Measurements from ENCODE around the gene ALOXE3.
A peak's percentile ranks its signal among the peaks of the same experiment; 100 is the strongest.

ALOXE3 gene

GRCh38 chr17:8117980-8118768 is at the start of gene ALOXE3:
Gene ALOXE3, minus strand, starts transcription at chr17:8118514. Its CDS starts 524 bp downstream, at chr17:8117990.
- no peak for DNase-seq (ENCODE audit: low spot score)

- no peak for DNase-seq (ENCODE audit: low spot score)
Observed at GRCh38 chr17:8167526-8167925, 49.2 kb upstream of the ALOXE3 start.

- DNase-seq (ENCODE audit: low spot score), result no peak
Observed at GRCh38 chr17:8166731-8167130, 48.4 kb upstream of the ALOXE3 start.

GRCh38 chr17:8164815-8165131 is 46.5 kb upstream of the ALOXE3 start:
- no peak for DNase-seq (ENCODE audit: low spot score)

DNA sequence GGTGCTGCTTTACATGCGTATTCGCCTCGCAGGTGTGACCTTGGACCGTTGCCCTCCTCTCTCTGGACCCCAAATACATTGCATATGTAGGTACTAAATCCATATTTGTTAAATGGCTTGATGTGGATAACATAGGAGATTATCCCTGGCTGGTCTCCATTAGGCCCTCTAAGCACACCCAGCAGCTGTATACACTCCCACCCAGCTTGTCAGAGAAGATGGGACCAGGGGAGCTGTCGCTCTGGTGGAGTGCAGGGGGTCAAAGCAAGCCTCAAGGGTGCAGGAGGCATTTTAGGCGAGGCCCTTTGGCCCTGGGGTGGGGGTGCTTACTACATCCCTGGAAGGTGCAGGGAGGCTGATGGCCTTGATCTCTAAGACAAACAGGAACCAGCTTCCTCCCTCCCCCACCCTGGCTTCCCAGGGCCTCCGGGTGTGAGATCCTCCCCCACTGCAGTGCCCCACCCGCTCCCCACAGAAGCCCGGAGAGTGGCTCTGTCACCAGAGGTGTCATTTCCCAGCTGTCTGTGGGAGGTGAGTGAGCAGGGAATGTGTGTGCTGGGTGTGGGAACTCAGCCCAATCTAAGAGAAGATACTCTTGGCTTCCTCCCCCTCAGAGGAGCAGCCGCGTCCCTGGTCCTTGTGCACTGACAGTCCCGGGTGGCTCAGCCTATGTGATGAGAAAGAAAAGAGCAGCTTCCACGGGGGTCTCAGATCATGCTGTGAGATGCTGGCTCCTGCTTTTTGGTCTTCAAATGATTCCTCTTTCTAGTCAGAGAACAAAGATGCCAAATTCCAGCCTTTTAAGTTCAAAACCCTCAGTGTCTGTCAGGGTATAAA is 45.9 kb upstream of the ALOXE3 start:
- DNase-seq (ENCODE audit: low spot score), result peak; percentile 61

DNA sequence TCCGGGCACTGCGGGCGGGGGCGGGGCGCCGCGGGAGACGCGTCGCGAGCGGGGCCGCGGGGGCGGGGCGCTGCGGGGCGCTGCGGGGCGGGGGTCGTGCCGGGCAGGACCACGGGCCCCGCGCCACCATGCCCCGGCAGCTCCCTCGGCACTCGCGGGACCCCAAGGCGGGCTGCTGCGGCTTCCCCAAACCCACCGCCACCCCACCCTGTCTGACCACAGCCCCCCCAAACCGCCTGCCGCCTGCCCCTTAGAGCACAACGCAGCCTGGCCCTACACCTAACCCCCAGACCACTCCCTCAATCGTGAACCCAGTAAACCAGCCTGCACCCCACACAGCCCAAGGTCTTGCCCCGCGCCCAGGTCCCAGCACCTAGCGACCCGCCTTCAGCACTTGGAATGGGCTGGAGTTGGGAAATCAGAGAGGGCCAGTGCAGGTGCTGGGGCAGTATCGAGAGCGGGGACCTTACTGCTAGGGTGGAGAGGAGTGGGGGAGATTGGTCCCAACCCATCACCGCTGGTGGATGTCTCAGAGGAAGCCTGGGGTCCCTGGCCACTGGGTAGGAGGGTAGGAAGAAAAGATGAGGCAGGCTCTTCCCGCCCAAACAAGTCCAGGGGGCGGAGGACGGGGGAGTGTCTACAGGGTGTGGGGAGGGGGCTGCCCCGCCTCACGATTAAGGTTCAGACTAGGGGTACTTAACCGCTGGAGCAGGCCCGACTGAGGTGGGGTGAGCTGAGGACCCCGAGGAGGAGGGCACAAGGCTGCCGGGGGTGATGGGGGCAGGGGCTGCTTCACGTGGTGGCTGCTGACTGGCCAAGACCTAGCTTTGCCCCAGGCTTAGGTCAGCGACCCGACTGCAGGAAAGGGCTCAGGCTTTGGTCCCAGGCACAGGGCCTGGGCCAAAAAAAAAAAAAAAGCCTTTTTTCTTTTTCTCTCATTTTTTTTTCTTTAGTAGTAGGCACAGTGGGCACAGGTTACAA is 45.0 kb upstream of the ALOXE3 start:
- no peak for DNase-seq (ENCODE audit: low spot score)

- no peak for DNase-seq (ENCODE audit: low spot score)
Observed at GRCh38 chr17:8162233-8162996, 44.1 kb upstream of the ALOXE3 start, which contains the start of gene VAMP2. Gene VAMP2, minus strand, starts transcription at chr17:8162948. Its CDS starts 69 bp downstream, at chr17:8162879.

- no peak for DNase-seq (ENCODE audit: low spot score)
Observed at GRCh38 chr17:8161289-8162232, 43.2 kb upstream of the ALOXE3 start.

- DNase-seq (ENCODE audit: low spot score), result no peak
Observed at GRCh38 chr17:8160741-8161221, 42.5 kb upstream of the ALOXE3 start.

- DNase-seq (ENCODE audit: low spot score), result no peak
Observed at GRCh38 chr17:8160224-8160577, 41.9 kb upstream of the ALOXE3 start.

DNA sequence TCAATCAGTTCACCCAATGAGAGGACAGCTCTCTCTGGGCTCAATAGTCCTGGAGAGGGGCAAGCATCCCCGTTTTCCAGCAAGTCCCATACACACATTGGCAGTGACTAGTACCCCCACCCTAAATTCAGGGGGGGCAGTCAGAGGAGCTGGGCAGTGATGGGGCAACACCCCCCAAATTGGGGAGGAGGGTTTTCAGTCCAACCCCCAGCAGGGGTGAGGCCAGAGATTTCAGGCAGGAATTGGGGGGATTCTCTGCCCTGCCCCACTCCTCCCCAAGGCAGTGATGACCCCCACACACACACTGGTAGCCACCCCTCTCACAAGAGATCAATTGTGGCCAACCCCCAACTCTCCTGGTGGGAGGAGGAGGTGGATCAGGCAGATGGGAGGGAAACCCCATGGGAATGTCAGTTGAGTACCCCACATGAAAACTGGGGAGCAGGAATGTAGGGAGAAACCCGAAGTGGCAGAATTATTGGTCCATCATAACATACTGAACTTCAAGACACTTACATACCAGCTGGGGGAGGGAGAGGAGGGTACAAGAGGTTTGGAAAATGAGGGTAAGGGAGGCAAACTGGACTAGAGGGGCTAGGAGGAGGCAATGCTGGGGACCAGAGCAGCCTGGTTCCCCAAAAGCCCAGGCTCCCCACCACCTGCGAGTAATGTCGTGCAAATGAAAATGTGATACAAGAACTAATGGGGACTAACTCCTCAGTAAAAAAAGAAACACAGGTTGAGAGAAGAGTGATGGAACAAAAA is 41.3 kb upstream of the ALOXE3 start:
- DNase-seq (ENCODE audit: low spot score), result no peak

DNA sequence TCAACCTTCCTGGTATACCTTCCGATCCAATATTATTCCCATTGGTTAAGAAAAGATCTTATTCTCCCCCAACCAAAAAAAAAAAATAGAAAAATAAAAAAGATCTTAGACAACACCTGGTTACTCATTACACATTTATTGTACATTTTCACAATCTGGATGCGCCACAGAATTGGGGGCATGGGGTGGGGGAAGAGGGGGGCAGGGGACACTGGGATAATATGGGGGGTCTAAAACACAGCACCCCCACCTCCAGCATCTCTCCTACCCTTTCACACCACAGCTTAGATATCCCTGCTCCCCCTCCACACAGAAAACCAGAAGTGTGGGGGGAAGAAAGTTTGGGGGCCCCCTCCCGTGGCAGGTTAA is 40.7 kb upstream of the ALOXE3 start:
- no peak for DNase-seq (ENCODE audit: low spot score)

DNA sequence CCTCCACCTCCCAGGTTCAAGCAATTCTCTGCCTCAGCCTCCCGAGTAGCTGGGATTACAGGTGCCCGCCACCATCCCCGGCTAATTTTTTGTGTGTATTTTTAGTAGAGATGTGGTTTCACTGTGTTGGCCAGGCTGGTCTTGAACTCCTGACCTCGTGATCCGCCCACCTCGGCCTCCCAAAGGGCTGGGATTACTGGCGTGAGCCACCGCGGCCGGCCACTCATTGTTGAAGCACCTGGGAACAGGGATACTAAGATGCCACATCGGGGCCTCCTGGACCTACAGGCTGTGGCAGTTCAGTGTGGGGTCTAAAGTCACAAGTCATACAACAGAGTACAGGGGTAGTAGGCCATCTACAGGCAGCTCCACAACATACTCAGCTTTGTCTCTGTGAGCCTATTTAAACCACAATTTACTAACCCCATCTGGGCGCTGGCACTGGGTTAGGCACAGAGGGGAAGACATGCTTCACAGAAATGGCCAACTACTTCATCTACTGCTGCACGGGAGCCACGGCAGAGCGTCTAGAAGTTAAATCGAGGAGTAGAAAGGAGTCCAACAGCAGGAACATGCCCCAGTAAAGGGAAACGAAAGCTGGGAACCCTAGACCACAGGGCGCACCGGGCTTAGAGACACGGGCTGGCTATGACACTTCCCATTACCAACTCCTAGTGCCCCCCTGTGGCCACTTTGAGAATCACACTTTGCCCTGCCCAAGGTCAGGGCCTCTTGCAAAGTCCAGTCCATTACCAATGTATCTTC is 40.1 kb upstream of the ALOXE3 start:
- DNase-seq (ENCODE audit: low spot score), result peak; percentile 95

- DNase-seq (ENCODE audit: low spot score), result peak; percentile 100
Observed at GRCh38 chr17:8156246-8156992, 38.1 kb upstream of the ALOXE3 start.

DNA sequence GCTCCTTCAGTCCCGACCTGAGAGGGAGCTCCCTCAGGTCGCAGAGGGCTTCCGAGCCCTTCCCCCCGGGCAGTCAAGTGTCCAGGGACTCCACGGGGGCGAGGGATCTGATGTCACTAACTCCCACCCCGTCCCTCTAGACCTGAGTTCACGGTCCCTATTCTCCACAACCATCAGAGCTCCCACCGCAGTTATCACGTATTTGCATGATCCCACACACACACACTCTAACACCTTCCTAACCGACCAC is 37.6 kb upstream of the ALOXE3 start:
- no peak for DNase-seq (ENCODE audit: low spot score)

DNA sequence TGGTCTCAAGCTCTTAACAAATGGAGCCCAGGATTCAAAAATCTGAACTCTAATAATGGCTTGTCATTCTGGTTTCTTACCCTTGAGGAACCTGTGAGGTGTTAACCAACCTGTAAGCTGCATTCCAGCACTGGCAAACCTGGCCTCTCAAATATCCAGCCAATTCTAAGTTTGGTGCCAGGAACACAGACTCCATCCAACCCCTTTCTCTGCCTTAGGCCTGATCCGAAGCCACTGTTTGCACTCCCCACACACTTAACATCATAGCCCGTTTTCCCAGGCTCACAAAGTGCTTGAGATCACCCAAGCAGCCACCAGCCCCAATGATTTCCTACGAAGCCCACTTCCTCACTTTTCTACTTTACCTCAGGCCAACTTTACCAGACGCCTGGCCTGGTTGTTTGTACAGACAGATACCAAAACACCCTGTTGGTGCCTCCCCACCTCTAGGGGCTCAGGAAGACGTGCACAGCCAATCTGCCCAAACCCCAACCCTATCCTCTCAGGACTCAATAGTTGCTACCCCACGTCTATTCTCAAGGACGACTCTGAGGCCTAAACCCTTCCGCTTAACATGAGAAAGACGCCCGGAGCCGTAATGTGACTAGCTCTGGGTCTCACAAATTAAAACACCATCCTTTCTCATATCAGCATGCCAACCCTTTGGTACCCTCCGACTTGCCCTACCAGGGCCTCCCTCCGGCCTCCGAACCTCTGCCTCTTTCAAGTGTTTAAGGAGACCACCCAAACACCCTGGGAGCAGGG is 37.1 kb upstream of the ALOXE3 start:
- DNase-seq (ENCODE audit: low spot score), result no peak

- DNase-seq (ENCODE audit: low spot score), result no peak
Observed at GRCh38 chr17:8154608-8155155, 36.4 kb upstream of the ALOXE3 start.
